ENCODE measurements around the gene CCDC158.

DNA sequence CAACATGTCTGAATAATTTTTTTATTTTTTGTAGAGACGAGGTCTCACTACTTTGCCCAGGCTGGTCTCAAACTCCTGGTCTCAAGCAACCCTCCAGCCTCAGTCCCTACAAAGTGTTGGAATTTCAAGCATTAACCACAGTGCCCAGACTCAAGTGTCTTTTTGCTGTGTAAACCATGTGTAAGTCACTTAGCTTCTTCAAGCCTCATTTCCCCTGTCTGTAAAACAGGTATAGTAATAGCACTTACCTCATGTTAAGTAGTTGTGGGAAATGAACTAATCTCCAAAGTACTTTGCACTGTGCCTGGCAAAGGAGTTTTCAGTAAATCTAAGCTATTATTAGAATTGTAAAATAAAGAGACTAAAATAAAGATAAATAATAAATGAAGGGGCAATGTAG, 78.8 kb downstream of the CCDC158 start:
- TF ChIP-seq, protein P1, sequence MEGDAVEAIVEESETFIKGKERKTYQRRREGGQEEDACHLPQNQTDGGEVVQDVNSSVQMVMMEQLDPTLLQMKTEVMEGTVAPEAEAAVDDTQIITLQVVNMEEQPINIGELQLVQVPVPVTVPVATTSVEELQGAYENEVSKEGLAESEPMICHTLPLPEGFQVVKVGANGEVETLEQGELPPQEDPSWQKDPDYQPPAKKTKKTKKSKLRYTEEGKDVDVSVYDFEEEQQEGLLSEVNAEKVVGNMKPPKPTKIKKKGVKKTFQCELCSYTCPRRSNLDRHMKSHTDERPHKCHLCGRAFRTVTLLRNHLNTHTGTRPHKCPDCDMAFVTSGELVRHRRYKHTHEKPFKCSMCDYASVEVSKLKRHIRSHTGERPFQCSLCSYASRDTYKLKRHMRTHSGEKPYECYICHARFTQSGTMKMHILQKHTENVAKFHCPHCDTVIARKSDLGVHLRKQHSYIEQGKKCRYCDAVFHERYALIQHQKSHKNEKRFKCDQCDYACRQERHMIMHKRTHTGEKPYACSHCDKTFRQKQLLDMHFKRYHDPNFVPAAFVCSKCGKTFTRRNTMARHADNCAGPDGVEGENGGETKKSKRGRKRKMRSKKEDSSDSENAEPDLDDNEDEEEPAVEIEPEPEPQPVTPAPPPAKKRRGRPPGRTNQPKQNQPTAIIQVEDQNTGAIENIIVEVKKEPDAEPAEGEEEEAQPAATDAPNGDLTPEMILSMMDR (IDR thresholded peaks at IDR 0.05; ENCODE audit: low read length), result no peak
- no peak for TF ChIP-seq EZH2 (IDR thresholded peaks at IDR 0.05; ENCODE audit: borderline replicate concordance, low read length)
